Subcutaneous adipose tissue (tissue), 4 donors: Measurements from ENCODE around the gene LRP4. TPM values are rescaled to one million over a fixed set of nuclear protein-coding genes. Genes with fewer than 3 reads are reported as not detected.

ENCODE experiments used
- CTCF ChIP-seq: fragments of 450-650 bp; IDR thresholded peaks from one replicate; pipeline ENCODE4 v1.5.1; 2016; ENCODE audit warnings: low read depth, mild to moderate bottlenecking, control low read depth, antibody characterized with exemption, moderate library complexity
- total RNA-seq, 4 donors: library from RNA; depleted of rRNA; stranded (reverse); fragments of >200 nt; gene quantifications; one replicate each; pipeline ENCODE4 v1.1.0, GENCODE V29; 2016

LRP4 gene
- total RNA-seq, 4 donors from 2014 or later, result 2.9 to 5.1 (median 3.8) TPM

GRCh38 chr11:46855863-46856262 lies 62.5 kb downstream of the LRP4 start:
- TF ChIP-seq CTCF, result no peak

- TF ChIP-seq CTCF, result no peak
Measured at GRCh38 chr11:46855167-46855566, 63.2 kb downstream of the LRP4 start.

- TF ChIP-seq CTCF, result no peak
Measured at GRCh38 chr11:46850829-46851380, 67.4 kb downstream of the LRP4 start.

GRCh38 chr11:46849631-46850030 lies 68.7 kb downstream of the LRP4 start:
- no peak for TF ChIP-seq CTCF

GRCh38 chr11:46846510-46846830 lies 71.9 kb downstream of the LRP4 start:
- TF ChIP-seq CTCF, result no peak

GRCh38 chr11:46845740-46846509 lies 72.4 kb downstream of the LRP4 start, which contains the start of gene CKAP5:
TSS of gene CKAP5 (minus strand) at chr11:46846280. CDS start at chr11:46821231, 25,049 bp downstream.
- no peak for TF ChIP-seq CTCF

GRCh38 chr11:46845440-46845739 lies 73.0 kb downstream of the LRP4 start:
- TF ChIP-seq CTCF, result no peak
